SU-DHL-6 (cell line): ENCODE results near the gene PSMC3.

Experiments
- CTCF ChIP-seq: fragments of 200-600 bp; sonication (generic); IDR thresholded peaks from one replicate; pipeline ENCODE4 v1.5.1; 2017; ENCODE audit warnings: antibody characterized with exemption, mild to moderate bottlenecking, low read length, moderate library complexity; ENCODE audit not compliant: insufficient read depth, poor library complexity, severe bottlenecking
- EZH2phosphoT487 ChIP-seq: fragments of 200-600 bp; sonication (generic), shearing (Covaris generic); conservative IDR thresholded peaks from 2 replicates; pipeline ENCODE4 v1.6.1; 2018; ENCODE audit warnings: mild to moderate bottlenecking, antibody characterized with exemption, low read length, moderate library complexity, mixed read lengths

GRCh38 chr11:47468598-47469214 lies 42.5 kb upstream of the PSMC3 start:
- TF ChIP-seq CTCF (no peak), EZH2phosphoT487 (no peak)
